Endothelial cell of umbilical vein (primary cell): Measurements from ENCODE around the gene CHCHD10. TPM values are rescaled to one million over a fixed set of nuclear protein-coding genes. Genes with fewer than 3 reads are reported as not detected.

Experiments
- BruUV-seq: library from RNA; stranded (reverse); fragments of 400-500 nt; replicated peaks from 2 replicates; lab custom pipeline; 2021; lab: Mats Ljungman, UMichigan
- CTCF ChIA-PET: fragments of 300-600, 350-600 bp; sonication (Branson Sonifier 250); formaldehyde crosslinking; loops from one replicate; lab custom pipeline; 2021; ENCODE audit warnings: antibody characterized with exemption, inconsistent platforms; lab: Charles Lee
- POLR2A ChIA-PET: fragments of 300-600, 350-600 bp; sonication (Branson Sonifier 250); formaldehyde crosslinking; loops from one replicate; lab custom pipeline; 2021; ENCODE audit warnings: antibody characterized with exemption, inconsistent platforms; lab: Charles Lee
- DNase-seq: peaks from one replicate; pipeline ENCODE4 v3.0.0-alpha.2; 2011; ENCODE audit warnings: low read depth, low spot score
- FAIRE-seq: peaks from 2 replicates; lab custom pipeline; 2011; peaks lifted over from hg19 to GRCh38; lab: Jason Lieb, UNC
- H2AFZ ChIP-seq: 2 replicates; pipeline ENCODE4 v1.6.0; 2012; ENCODE audit warnings: low read depth, low read length, control low read depth, inconsistent platforms
- H3K27ac ChIP-seq: 2 replicates; pipeline ENCODE4 v1.5.1; 2011; ENCODE audit warnings: low read depth, mild to moderate bottlenecking, control low read depth, low read length, moderate library complexity; ENCODE audit not compliant: insufficient read depth
- H3K27me3 ChIP-seq, 2 experiments: 2 replicates each; pipeline versions ENCODE4 v1.6.0 to v1.6.1; 2011; ENCODE audit warnings: low read length in 2 of 2, mixed read lengths in 1 of 2; ENCODE audit not compliant: control insufficient read depth in 2 of 2, insufficient read depth in 2 of 2
- H3K36me3 ChIP-seq, 2 experiments: 2 replicates in 1 of 2; 3 replicates in 1 of 2; pipeline ENCODE4 v1.5.1; 2011; ENCODE audit warnings: low read length in 2 of 2, mild to moderate bottlenecking in 1 of 2, moderate library complexity in 1 of 2; ENCODE audit not compliant: control insufficient read depth in 2 of 2, insufficient read depth in 2 of 2; ENCODE audit errors: extremely low read depth in 1 of 2
- H3K4me1 ChIP-seq: 3 replicates; pipeline ENCODE4 v1.5.1; 2011; ENCODE audit warnings: mild to moderate bottlenecking, low read length; ENCODE audit not compliant: control insufficient read depth, insufficient read depth; ENCODE audit errors: extremely low read depth
- H3K4me2 ChIP-seq: 2 replicates; pipeline ENCODE4 v1.6.1; 2011; ENCODE audit warnings: low read length, control low read depth, mixed read lengths; ENCODE audit not compliant: insufficient read depth
- H3K4me3 ChIP-seq, 3 experiments: fragments of 200-600 bp in 1 of 3; sonication (generic), shearing (Covaris generic) in 1 of 3; replicated peaks in 1 of 3; 2 replicates each; pipeline ENCODE4 v1.5.1; 2011 to 2016; ENCODE audit warnings: control low read depth in 3 of 3, low read length in 3 of 3, mild to moderate bottlenecking in 2 of 3, inconsistent platforms in 1 of 3, low read depth in 1 of 3, moderate library complexity in 1 of 3; ENCODE audit not compliant: insufficient read depth in 1 of 3
- H3K79me2 ChIP-seq: 2 replicates; pipeline ENCODE4 v1.6.0; 2012; ENCODE audit warnings: low read length, inconsistent platforms; ENCODE audit not compliant: control insufficient read depth, insufficient read depth
- H3K9ac ChIP-seq: replicated peaks from 2 replicates; pipeline ENCODE3; 2011; ENCODE audit warnings: low read length, control low read depth; ENCODE audit not compliant: insufficient read depth; ENCODE audit errors: extremely low read depth
- H3K9me1 ChIP-seq: replicated peaks from 3 replicates; pipeline ENCODE4 v1.6.0; 2011; ENCODE audit warnings: mild to moderate bottlenecking, low read length; ENCODE audit not compliant: control insufficient read depth, insufficient read depth; ENCODE audit errors: extremely low read depth
- H3K9me3 ChIP-seq: replicated peaks from 2 replicates; pipeline ENCODE4 v1.5.1; 2012; ENCODE audit warnings: low read length, inconsistent platforms; ENCODE audit not compliant: control insufficient read depth, insufficient read depth
- H4K20me1 ChIP-seq: replicated peaks from 2 replicates; pipeline ENCODE3; 2011; ENCODE audit warnings: mild to moderate bottlenecking, low read length; ENCODE audit not compliant: control insufficient read depth, insufficient read depth; ENCODE audit errors: extremely low read depth
- EZH2 ChIP-seq: IDR thresholded peaks from 2 replicates; pipeline ENCODE4 v1.6.1; 2012; ENCODE audit warnings: borderline replicate concordance, low read depth, mild to moderate bottlenecking, moderate library complexity, low read length, inconsistent platforms; ENCODE audit not compliant: severe bottlenecking
- FOS ChIP-seq: IDR thresholded peaks from 2 replicates; pipeline ENCODE4 v1.6.1; 2011; ENCODE audit warnings: mild to moderate bottlenecking, low read length, moderate library complexity, borderline replicate concordance; ENCODE audit not compliant: insufficient read depth
- GATA2 ChIP-seq: IDR thresholded peaks from 2 replicates; pipeline ENCODE4 v1.7.0; 2011; ENCODE audit warnings: low read depth, mild to moderate bottlenecking, moderate library complexity, mixed read lengths, low read length; ENCODE audit not compliant: insufficient read length, insufficient read depth
- JUN ChIP-seq: IDR thresholded peaks from 2 replicates; pipeline ENCODE4 v1.6.1; 2011; ENCODE audit warnings: borderline replicate concordance, low read depth; ENCODE audit not compliant: insufficient read length, insufficient read depth
- MYC ChIP-seq: IDR thresholded peaks from one replicate; pipeline ENCODE4 v1.6.1; 2011; ENCODE audit warnings: mild to moderate bottlenecking, low read depth, low read length
- POLR2A ChIP-seq: IDR thresholded peaks from 2 replicates; pipeline ENCODE4 v1.6.1; 2012; ENCODE audit warnings: low read depth, mild to moderate bottlenecking, control low read depth, low read length
- POLR2AphosphoS5 ChIP-seq: IDR thresholded peaks from 2 replicates; pipeline ENCODE4 v1.6.1; 2012; ENCODE audit warnings: low read depth, mild to moderate bottlenecking, control low read depth, low read length, moderate library complexity; ENCODE audit not compliant: insufficient read depth
- dilution Hi-C: fragments of 300-500 bp; cut with MboI; formaldehyde crosslinking; loops from one replicate; pipeline ENCODE4 v1.15.0; 2019; ENCODE audit warnings: low sequenced_read_pairs; ENCODE audit not compliant: extremely low pct_ligation_motif_present
- intact Hi-C: fragments of 100-400 bp; cut with micrococcal nuclease; formaldehyde crosslinking; loops from one replicate; pipeline ENCODE4 v1.10.0; 2022
- polyA plus RNA-seq, 4 experiments: library from polyadenylated mRNA; depleted of rRNA in 3 of 4; stranded (reverse) in 3 of 4; unstranded in 1 of 4; fragments of >200 nt; gene quantifications; 2 replicates each; pipeline versions ENCODE4 v1.2.1 to v1.2.3, GENCODE V29; 2011 to 2012; ENCODE audit warnings: missing spikeins in 1 of 4
- total RNA-seq: library from RNA; stranded (reverse); gene quantifications from 2 replicates; pipeline ENCODE4 v1.2.3, GENCODE V29; 2021
- TF ChIP-seq, protein P1 (sequence below), 2 donors: IDR thresholded peaks; 1 replicate in 1 of 2; 2 replicates in 1 of 2; pipeline ENCODE4 v1.5.1; 2011; ENCODE audit warnings: low read length in 2 of 2, mild to moderate bottlenecking in 2 of 2, moderate library complexity in 2 of 2, control low read depth in 1 of 2, inconsistent platforms in 1 of 2, low read depth in 1 of 2; ENCODE audit not compliant: insufficient read depth in 1 of 2; ENCODE audit errors: extremely low read depth in 1 of 2
- TF ChIP-seq, protein P2 (sequence below): IDR thresholded peaks from 2 replicates; pipeline ENCODE4 v1.6.1; 2011; ENCODE audit not compliant: insufficient read depth, insufficient read length

Gene CHCHD10
- total and polyA plus RNA-seq, 2 donors (not counting 3 experiments of a cell fraction or from before 2014, with no cell fraction given), result 28.1 to 75.6 TPM

DNA sequence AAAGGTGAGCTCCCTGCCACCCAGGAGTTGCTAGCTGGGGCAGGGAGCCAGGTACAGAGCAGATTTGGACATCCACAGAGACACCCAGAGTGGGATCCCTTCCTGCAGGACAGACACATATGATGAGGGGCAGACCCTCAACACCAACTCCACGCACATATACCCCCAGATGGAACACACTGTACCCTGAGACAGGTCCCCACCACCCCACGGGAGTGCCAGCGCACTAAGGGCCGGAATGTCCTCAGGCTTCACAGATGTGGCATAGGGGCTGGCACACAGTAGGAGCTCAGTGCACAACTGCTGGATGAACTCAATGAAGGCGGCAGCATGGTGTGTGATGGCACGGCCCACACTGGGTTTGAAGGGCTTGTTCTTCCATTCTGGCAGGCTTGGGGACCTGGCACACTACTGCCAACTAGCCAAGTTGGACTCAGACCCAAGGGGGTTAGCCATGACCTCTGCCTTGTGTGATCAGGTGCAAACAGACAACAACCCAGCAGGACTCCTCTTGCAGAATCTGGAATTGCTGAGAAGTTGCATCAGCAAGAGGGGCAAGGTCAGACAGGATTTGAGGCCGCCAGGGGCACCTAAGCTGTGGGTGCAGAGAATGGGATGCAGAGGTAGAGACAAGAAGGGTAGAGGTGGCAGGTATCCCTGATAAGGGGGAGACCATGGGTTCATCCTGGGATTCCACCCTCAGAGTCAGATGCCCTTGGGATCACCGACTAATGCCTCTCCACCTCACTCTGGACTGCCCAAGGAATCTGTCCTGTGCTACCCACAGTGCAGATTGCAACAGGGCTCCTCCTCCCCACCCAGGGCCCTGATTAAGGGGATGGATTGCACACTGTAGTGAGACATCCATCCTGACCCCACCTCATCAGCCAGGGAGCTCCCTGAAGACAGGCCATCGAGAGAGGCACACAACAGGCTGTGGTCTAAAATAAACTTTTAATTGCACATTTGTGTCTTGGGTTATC is 2.6 kb downstream of the CHCHD10 start:
- no peak for DNase-seq
- Histone ChIP-seq H3K4me3 (no peak overlapping the region), H3K9ac (no peak overlapping the region), H3K36me3 (peaks cover 0 to 3% of the 10 kb centered on the region in 2 experiments), H3K27me3 (no peaks in the 10 kb centered on the region), H3K4me1 (peaks cover 22% of the 10 kb centered on the region), H4K20me1 (no peaks in the 10 kb centered on the region), H3K9me1 (no peaks in the 10 kb centered on the region), H2AFZ (no peak overlapping the region), H3K4me2 (no peak overlapping the region), H3K79me2 (peaks cover 2% of the 10 kb centered on the region), H3K9me3 (no peaks in the 10 kb centered on the region), H3K27ac (no peak overlapping the region)
- POLR2A ChIA-PET, result no interaction called here
- no TSS peak for BruUV-seq
- dilution Hi-C loops (no loop called here), intact Hi-C loops (loop anchor here (5.0 kb wide), 1 partner anchor 223 kb away; no protein-coding TSS in a partner anchor)
- CTCF ChIA-PET, result interaction anchor here (0.5 to 4.6 kb wide), 5 partner anchors 10 to 137 kb away, joined by 3 to 63 read pairs (median 4); partner anchors contain the start of gene SLC2A11
- FAIRE-seq, result no peak
- TF ChIP-seq, protein P1, sequence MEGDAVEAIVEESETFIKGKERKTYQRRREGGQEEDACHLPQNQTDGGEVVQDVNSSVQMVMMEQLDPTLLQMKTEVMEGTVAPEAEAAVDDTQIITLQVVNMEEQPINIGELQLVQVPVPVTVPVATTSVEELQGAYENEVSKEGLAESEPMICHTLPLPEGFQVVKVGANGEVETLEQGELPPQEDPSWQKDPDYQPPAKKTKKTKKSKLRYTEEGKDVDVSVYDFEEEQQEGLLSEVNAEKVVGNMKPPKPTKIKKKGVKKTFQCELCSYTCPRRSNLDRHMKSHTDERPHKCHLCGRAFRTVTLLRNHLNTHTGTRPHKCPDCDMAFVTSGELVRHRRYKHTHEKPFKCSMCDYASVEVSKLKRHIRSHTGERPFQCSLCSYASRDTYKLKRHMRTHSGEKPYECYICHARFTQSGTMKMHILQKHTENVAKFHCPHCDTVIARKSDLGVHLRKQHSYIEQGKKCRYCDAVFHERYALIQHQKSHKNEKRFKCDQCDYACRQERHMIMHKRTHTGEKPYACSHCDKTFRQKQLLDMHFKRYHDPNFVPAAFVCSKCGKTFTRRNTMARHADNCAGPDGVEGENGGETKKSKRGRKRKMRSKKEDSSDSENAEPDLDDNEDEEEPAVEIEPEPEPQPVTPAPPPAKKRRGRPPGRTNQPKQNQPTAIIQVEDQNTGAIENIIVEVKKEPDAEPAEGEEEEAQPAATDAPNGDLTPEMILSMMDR (IDR thresholded peaks at IDR 0.05; ENCODE audit: extremely low read depth in 1 of 2, insufficient read depth in 1 of 2, low read depth in 1 of 2, low read length in 2 of 2), result no peak
- TF ChIP-seq MYC (no peak), POLR2A (no peak), GATA2 (no peak), EZH2 (no peak), POLR2AphosphoS5 (no peak), FOS (no peak), JUN (no peak)
- TF ChIP-seq, protein P2, sequence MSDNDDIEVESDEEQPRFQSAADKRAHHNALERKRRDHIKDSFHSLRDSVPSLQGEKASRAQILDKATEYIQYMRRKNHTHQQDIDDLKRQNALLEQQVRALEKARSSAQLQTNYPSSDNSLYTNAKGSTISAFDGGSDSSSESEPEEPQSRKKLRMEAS, result no peak
